GM18502 (cell line): ENCODE measurements around the gene AHCYL1.

Source experiments
- ATAC-seq: cut with Tn5 transposase; IDR thresholded peaks from one replicate; pipeline ENCODE4 v1.9.1; 2021; ENCODE audit warnings: mild to moderate bottlenecking; ENCODE audit not compliant: unreplicated experiment, poor library complexity

Gene AHCYL1

GRCh38 chr1:110032327-110032726, 47.8 kb downstream of the AHCYL1 start:
- ATAC-seq: no peak

DNA sequence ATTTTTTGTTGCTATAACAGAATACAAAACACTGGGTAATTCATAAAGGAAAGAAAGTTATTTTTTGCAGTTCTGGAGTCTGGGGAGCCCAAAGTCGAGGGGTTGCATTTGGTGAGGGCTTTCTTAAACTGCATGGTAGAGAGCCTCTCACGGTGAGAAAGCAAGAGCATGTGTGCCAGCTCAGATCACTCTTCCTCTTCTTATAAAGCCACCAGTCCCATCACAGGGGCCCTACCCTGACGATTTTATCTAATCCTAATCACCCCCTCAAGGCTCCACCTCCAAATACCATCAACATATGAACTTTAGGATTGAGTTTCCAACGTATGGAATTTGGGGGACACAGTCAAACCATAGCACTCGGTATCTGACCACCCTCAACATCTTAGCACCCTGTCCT, 48.9 kb downstream of the AHCYL1 start:
- ATAC-seq: no peak

GRCh38 chr1:110034040-110034450, 49.5 kb downstream of the AHCYL1 start:
- no peak for ATAC-seq

GRCh38 chr1:110034451-110035235, 50.1 kb downstream of the AHCYL1 start, which contains the start of gene STRIP1:
Gene STRIP1, plus strand, starts transcription at chr1:110034624. Its CDS starts 14 bp downstream, at chr1:110034638.
- ATAC-seq: peak; percentile 89

- ATAC-seq: no peak
Observed at GRCh38 chr1:110035236-110035752, 50.7 kb downstream of the AHCYL1 start.

DNA sequence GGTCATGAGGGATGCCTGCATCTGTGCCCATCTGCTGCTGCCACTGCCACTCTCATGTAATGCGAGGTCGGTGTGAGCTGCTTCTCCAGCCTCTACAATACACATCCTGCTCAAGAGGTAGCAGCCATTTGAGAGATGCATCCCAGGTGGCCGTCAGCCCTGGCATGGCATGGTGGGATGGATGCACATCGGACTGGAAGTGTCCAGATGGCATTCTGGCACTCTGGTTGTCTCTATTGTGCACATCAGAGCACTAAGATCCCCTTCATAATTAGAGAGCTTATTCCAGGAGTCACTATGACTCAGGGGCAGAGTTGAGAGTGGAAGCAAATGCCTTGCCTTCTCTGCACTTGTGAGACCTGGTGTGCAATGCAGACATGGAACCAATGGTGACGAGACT, 53.7 kb downstream of the AHCYL1 start:
- ATAC-seq: no peak

DNA sequence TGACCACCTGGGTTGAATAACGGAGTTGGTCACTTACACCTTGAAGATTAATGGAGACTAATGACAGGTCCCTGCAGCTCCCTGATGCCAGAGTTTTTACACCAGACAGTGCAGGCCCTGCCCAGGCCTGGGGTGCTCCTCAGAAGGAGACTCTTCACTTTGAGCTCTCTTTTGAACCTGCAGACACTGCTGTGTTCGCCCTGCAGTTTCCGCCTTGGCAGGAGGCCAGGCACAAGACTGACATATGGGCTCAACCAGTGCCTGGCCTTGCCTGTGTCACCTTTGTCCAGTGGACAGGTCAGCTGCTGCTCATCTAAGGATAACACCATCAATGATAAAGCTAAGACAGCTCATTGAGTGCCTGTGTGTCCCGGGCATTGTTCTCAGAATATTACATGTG, 55.1 kb downstream of the AHCYL1 start:
- no peak for ATAC-seq

DNA sequence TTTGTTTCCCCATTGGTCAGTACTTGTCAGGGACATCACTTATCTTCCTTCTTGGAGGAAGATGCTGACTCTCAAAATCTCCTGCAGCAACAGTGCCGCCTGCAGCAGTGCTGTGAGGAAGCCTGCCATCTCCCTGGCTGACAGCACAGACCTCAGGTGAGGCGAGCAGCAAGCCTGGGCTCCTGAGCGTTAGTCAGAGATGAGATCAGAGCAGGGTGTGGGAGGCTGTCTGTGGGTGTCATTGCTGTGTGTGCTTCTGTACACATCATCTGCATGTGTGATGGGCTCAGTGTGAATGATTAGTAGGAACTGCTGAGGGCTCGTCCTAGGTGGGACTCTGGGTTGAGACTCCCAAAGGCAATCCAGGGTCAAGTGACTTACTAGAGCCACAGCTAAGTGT, 56.0 kb downstream of the AHCYL1 start:
- no peak for ATAC-seq

DNA sequence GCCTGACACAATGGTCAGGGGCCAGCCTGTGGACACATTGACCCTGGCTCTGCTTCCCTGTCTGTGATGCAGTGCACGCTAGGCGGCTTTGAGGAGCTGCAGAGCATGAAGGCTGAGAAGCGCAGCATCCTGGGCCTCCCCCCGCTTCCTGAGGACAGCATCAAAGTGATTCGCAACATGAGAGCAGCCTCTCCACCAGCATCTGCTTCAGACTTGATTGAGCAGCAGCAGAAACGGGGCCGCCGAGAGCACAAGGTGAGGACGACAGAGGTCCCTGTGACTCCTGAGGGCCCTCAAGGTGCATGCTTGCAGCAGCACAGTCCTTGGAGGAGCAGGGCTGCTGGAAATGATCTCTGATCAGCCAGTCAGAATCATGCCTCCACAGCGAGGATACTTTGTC, 58.5 kb downstream of the AHCYL1 start:
- ATAC-seq: no peak

- no peak for ATAC-seq
Observed at GRCh38 chr1:110047463-110047862, 62.9 kb downstream of the AHCYL1 start.

DNA sequence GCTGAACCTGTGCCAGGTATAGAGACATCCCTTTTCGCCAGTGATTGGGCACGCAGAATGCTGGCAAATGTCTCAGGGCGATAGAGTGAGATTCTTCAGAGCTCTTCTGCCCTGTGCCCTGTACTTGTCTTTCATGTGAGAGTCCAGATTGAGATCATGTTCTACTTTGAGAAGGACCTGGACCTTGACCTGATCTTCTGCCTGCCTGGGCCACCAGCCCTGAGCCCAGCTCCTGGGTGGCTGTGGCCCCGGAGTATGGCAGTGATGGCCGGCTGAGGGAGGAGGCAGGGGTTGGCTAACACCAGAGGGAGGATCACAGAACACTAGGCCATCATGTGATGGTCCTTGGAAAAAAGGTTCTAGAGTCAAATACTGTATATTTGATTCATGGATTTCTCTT, 63.7 kb downstream of the AHCYL1 start:
- ATAC-seq: no peak

DNA sequence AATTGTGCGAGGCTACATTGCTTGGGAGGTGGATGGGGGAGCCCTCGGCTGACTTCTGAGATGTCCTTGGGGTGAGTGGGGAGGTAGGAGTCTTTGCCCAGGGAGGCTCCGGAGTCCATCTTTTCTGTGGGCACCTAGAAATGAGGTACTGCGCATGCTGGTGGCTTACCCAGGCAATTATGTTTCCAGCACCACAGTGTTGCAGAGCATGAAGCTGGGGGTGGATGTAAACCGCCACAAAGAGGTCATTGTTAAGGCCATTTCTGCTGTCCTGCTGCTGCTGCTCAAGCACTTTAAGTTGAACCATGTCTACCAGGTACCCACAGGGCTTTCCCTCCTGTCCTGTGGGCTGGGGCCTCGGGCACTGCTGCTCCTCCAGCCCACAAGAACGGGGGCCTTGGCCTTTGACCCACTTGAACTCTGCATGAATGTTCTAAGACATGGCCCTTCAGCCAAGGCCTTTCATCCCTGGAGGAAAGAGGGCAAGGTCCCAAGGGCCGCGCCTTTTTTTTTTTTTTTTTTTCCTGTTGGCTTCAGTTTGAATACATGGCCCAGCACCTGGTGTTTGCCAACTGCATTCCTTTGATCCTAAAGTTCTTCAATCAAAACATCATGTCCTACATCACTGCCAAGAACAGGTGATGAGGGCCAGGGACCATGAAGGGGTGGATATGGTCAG, 64.5 kb downstream of the AHCYL1 start:
- no peak for ATAC-seq

GRCh38 chr1:110049801-110050601, 65.4 kb downstream of the AHCYL1 start:
- no peak for ATAC-seq

DNA sequence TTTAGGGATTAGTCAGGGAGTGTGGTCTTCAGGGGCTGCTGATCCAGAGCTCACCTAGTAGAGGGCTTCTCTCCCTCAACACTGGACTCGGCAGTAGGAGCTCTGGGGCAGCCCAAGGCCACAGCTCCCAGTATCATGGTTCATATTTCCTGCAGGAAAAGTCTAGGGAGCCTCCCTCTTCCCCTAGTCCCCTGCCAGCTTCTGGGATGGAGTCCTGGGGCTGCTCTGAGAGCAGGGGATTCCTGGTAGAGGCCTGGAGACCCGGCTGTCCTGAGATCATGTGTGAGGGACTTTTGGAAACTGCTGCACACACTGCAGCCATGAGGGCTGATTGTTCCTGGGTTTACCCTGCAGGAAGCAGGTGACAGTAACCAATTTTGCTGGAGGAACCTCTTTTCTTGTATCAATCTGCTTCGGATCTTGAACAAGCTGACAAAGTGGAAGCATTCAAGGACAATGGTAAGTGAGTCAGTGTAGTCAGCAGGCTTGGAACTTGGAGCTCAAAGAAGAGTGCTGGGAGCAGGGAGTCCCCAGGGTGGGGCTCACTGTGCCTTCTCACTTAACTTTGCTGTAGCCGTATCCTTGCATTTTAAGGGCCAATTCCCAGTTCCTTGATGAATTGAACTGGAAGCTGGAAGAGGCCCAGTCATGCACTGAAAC, 66.2 kb downstream of the AHCYL1 start:
- no peak for ATAC-seq

DNA sequence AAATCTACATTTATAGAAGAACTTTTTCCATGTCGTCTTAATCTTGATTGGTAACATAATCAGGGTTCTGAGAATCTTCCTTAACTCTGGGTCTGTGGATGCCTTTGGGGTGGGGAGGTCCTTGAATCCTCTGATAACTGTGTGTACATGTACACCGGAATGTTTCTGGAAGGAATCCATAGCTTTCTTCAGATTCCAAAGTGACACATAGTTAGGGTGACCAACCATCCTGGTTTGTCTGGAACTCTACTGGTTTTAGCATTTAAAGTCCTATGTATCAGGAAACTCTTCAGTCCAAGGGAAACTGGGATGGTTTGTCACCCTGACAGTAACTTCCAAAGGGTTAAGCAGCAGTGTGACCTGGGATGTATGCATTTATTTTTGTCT, 66.7 kb downstream of the AHCYL1 start:
- no peak for ATAC-seq

- no peak for ATAC-seq
Observed at GRCh38 chr1:110053552-110054428, 69.2 kb downstream of the AHCYL1 start.

- no peak for ATAC-seq
Observed at GRCh38 chr1:110055493-110056284, 71.1 kb downstream of the AHCYL1 start.

GRCh38 chr1:110056285-110056683, 71.7 kb downstream of the AHCYL1 start:
- no peak for ATAC-seq

DNA sequence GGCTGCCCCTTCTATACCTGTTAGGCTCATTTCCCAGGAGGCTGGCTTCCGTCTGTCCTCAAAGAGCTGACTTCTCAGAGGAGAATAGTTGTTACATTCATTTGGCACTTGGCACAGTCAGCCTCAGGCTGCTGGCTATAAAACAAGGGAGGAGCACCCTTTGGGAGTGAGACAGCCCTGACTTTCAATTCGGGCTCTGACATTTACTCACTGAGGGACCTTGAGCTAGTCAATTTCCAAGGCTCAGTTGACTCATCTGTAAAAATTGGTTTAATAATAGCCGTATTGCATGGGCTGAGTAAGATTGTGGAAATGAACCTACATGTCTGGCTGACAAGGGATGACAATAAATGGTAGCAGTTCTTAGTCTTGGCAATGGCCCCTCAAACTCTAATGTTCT, 72.2 kb downstream of the AHCYL1 start:
- no peak for ATAC-seq
